ENCODE measurements around the gene DNAH2.

Gene DNAH2

GRCh38 chr17:7704601-7705268 lies 12.8 kb upstream of the DNAH2 start, which contains the start of gene EFNB3:
EFNB3 (plus strand) TSS chr17:7705202; CDS start chr17:7705599, 397 bp downstream.
- no peak for DNase-seq

DNA sequence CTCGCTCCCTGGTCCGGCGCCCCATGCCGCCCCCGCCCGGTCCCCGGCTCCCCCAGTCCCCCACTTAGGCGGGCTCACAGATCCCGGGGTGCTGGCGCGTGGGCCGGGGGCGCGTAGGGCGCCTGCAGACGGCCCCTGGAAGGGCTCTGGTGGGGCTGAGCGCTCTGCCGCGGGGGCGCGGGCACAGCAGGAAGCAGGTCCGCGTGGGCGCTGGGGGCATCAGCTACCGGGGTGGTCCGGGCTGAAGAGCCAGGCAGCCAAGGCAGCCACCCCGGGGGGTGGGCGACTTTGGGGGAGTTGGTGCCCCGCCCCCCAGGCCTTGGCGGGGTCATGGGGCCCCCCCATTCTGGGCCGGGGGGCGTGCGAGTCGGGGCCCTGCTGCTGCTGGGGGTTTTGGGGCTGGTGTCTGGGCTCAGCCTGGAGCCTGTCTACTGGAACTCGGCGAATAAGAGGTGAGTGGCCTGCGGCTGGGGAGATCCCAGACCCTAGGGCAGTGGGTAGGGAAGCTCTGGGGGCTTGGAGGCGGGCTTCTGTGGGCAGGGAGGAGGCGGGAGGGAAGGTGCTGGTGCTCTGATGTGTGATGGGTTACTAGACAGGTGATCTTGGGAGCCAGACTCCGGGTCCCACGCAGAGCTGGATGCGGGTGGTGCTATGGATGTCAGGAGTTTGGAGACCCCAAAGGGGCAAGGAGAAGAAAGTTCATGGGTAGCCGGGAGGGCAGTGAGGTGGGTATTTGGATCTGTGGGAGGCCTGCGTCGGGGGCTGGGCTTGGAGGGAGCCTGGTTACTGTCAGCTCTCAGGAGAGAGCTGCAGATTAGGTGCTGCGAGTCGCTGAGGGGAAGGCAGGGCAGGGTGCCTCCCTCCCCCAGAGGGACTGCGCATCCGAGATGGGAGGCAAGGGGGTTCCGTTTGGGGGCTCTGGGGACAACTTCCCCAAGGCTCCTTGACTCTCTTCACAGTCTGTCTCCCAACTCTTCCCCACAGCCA lies 12.0 kb upstream of the DNAH2 start:
- no peak for DNase-seq

DNA sequence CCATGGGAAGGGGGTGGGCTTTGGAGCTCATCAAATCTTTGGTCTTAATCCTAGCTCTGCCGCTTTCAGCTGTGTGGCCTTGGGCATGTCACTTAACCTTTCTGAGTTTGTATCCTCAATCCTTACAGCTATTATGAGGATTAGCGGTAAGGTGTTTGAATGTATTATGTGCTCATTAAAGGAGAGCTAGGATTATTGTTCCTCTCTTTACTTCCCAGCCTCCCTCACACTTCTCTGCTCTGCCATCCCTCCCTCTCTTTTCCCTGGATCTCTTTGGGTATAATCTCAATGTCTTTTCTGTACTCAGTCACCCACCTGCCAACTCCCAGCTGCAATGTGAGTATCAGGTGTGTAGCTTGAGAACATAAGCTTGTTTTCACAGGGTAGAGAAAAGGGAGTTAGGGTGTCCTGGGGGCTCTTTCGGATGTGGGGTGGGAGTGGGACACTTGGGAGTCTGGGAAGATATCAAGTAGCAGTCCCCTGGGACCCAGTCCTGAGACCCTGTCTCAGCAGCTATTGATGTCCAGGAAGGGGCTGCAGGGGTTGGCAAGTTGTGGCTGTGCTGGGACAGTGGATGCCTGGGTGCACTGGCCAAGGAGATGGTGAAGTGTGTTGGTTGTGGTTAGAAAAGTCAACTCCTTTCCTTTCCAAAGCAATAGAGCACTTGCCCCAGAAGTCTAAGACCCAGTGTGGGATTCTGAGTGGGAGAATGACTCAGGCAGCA lies 10.8 kb upstream of the DNAH2 start:
- no peak for DNase-seq

GRCh38 chr17:7707446-7707845 lies 10.1 kb upstream of the DNAH2 start:
- no peak for DNase-seq

GRCh38 chr17:7707858-7708750 lies 9.4 kb upstream of the DNAH2 start:
- DNase-seq = no peak

DNA sequence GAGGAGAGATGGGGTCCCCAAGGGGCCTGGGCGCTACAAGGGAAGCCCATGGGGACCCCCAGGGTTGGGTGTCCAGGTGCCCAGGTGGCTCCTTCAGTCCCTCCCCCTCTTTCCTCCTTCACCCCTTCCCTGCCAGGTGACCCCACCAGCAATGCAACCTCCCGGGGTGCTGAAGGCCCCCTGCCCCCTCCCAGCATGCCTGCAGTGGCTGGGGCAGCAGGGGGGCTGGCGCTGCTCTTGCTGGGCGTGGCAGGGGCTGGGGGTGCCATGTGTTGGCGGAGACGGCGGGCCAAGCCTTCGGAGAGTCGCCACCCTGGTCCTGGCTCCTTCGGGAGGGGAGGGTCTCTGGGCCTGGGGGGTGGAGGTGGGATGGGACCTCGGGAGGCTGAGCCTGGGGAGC lies 8.5 kb upstream of the DNAH2 start:
- no peak for DNase-seq

- DNase-seq = no peak
Measured at GRCh38 chr17:7710301-7710700, 7.2 kb upstream of the DNAH2 start.

DNA sequence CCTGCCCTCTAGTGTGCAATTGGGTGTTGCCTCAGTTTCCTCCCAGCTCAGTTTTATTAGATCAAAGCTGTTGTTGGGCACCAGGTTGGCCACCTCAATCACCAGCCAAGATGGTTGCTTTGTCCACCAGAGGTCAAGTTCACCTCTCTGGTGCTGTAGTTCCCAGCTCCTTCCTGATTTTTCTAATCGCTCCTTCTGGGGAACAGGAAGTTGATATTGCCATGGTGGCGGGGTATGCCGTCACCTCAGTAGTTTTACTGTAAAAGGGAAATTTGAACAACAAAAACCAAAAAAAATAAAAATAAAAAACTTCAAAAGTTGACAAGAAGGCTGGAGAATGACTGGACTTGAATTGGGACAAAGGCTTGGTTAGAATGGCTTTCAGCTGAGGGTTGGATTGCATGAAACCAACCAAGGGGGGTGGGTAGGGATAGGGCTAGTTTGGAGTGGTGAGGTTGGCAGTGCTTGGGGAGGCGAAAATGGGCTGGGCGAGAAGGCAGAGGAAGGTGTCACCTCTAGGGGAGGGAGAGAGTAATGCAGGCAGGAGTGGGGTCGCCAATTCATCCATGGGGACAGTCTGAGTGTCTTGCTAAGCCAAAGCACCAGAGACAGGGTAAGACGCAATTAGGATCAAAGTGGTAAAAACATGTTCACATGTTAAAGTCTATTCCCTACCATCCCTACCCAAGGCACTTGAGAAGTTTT lies 6.3 kb upstream of the DNAH2 start:
- no peak for DNase-seq

DNA sequence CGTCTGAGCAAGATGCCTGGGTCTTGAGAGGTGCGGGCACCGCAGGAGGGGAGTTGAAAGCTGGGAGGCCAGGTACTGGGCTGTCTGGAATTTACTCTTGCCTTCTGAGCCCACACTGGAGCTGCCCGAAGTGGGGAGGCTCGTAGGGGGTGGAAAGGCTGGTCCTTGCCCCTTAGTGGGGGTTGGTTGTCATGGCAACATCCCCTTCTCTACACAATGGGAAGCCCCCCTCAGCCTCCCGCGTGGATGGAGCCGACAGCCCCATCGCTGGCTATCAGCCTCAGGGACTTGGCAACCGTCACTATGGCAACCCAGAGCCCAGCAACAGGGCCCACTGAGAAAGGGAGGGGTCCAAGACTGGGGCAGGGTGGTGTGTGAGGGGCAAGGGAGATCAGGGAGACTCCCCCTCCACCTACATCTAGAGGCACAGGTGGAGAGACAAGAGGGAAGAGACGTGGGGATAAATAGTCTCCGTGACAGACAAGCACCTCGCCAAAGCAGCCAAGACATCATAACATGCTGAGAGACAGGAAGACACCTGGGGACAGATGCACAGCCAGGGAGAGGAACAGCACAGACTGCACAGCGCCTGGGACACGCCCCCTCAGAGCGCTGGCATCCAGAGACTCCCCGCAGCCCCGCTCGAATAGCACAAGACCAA lies 5.3 kb upstream of the DNAH2 start:
- no peak for DNase-seq

DNA sequence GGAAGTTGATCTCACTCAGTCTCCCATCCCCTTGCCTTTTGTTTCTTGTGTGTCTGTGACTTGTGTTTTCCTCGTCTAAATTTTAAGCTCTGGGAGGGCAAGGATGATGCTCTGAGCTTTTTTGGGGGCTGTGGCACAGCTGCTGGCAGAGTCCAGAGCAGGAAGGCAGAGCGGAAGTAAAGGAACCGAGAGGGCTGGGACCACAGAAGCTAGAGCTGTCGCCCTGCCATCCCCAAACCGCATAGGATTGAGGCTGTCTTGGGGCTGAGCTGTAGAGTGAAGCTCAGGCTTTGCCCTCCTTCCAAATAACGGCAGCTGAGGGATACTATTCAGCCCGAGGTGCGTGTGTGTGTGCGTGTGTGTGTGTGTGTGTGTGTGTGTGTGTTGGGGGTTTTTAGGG lies 3.8 kb upstream of the DNAH2 start:
- no peak for DNase-seq

DNA sequence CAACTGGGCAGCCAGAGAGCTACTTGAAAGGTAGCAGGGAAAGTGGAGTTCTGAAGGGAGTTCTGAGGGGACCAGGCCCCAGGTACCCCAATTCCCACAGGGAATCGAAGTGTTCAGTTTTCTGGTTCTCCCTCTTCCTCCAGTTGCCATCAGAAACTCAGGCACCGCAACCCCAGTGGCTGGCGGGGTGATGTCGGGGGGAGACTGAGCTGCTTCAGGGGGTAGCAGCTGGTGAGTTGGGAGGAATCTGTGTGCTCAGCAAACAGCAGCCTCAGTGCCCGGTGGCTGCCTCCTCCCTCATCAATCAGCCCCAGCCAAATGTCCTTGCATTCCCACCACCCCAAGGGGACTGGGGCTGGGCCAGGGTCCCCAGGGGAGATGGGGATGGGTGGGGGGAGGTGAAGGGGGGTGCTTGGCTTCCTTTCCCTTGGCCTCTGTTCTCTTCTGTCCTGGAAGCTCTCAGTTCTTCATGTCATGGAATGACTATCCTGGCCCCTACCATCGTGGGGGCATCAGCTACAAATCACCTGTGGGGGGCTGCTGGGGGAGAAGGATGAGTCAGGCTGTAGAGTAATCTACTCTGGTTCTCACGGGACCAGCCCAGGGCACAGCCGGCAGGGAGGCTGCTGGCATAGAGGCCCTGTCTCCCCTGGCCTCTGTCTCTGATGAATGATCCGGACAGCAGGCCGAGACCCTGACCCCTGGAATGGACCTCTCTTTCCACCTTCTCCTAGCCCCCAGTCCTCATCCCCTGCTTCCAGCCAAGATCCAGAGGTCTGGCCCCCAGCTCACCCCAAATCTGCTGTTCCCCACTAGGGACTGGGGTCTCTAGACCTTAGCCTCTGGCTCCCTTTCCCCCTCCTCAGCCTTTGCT lies 2.6 kb upstream of the DNAH2 start:
- no peak for DNase-seq

- no peak for DNase-seq
Measured at GRCh38 chr17:7715936-7716886, 1.3 kb upstream of the DNAH2 start.

GRCh38 chr17:7717756-7718350 lies 309 bp downstream of the DNAH2 start:
- DNase-seq = no peak

- DNase-seq = no peak
Measured at GRCh38 chr17:7719661-7720060, 2.1 kb downstream of the DNAH2 start.

DNA sequence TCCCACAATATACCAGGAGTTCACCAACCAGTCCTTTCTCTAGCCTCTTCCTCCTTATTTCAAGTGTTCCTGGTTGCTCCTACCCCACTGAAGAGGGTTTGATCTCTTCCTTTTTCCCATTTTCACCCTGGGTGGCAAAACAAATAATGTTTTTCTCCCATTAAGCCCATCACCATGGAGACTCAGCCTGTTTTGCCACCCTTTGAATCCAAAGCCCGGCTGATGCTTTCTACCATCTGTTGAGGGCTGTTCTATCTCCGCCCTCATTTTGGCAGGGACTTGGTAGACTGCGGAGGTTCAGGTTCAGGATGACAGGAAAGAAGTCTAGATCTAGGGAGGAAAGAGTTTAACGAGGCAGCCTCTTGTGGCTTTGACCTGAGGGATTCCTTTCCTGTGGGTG lies 2.6 kb downstream of the DNAH2 start:
- DNase-seq = no peak

DNA sequence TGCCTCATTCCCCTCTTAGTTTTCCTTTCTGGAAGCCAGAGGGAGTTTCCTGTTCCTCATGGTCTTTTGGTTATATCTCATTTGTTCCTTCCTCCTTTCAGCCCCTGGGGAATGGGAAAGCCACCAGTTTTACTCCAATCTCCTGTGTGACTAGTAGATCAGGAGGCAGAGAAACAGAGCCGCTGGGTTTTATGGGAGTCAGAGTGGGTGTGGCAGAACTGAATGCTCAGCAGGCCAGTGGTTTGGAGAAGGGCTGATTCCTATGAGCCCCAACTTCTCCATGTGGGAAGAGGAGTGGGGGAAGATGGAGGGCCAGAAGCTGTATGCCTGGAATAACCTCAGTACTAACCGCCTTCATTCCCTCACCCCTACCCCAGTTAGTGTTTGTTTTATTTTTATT lies 4.1 kb downstream of the DNAH2 start:
- DNase-seq = no peak

DNA sequence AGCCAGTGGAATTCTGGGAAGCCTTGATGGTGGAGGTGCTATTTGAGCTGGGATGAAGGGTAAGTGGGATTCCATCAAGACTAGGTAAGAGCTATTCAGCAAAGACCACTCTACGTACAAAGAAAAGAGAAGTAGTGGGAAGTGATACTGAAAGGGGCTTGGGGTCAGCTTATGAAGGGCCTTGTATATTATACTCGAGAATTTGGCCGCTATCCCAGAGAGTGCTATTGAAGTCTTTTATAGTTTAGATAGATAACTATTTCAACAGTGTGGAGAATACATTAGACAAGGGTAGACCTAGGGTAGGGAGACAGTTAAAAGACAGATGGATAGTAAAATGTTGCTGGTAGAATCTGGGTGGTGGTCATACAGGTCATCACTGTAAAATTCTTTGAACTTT lies 10.3 kb downstream of the DNAH2 start:
- DNase-seq = no peak

DNA sequence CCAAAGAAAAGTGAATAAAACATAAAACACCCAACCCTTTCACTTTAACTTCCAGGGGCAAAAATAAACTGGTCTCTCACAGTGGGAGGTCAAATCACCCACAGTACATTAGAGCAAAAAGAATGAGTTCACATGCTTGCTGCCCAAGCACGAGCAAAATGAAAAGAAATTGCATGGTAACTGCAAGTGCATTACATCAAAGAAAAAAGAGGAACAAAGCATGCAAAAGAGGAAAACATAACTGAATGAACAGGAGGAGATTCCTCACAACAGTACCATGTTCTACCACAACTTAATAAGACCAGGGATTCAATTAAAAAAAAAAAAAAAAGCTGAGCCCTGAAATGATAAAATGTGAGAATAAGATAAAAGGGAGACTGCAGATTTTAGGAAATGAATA lies 12.3 kb downstream of the DNAH2 start:
- DNase-seq = no peak

All from NCI-H1436 treated with DMSO at 0.1 percent for 48 hours (cell line).